HEK293 (cell line): Measurements from ENCODE around the gene FAM217A.

Experiments
- CTCF ChIA-PET: fragments of 350-600 bp; formaldehyde crosslinking; extraction: SDS; loops from one replicate; lab custom pipeline; 2021; ENCODE audit warnings: antibody characterized with exemption; lab: Yijun Ruan, JAX
- POLR2A ChIA-PET: fragments of 300-600 bp; formaldehyde crosslinking; extraction: SDS; loops from one replicate; lab custom pipeline; 2020; ENCODE audit warnings: antibody characterized with exemption, inconsistent platforms; lab: Yijun Ruan, JAX
- H3K27ac ChIP-seq: fragments of 200-500 bp; sonication (Bioruptor generic); 2 replicates; pipeline ENCODE4 v1.5.1; 2014; ENCODE audit warnings: low read depth, low read length, control low read depth, inconsistent platforms; ENCODE audit errors: extremely low read depth
- H3K36me3 ChIP-seq, 2 experiments: fragments of 200-500 bp in 1 of 2; sonication (Bioruptor generic) in 1 of 2; 1 replicate in 1 of 2; 2 replicates in 1 of 2; pipeline ENCODE4 v1.5.1; 2014 to 2017; ENCODE audit warnings: inconsistent platforms in 2 of 2, low read length in 2 of 2; ENCODE audit not compliant: control insufficient read depth in 2 of 2, insufficient read depth in 1 of 2
- H3K4me1 ChIP-seq: fragments of 200-500 bp; sonication (Bioruptor generic); 2 replicates; pipeline ENCODE4 v1.5.1; 2014; ENCODE audit warnings: mild to moderate bottlenecking, low read length, inconsistent platforms; ENCODE audit not compliant: control insufficient read depth, insufficient read depth
- H3K4me3 ChIP-seq: 2 replicates; pipeline ENCODE4 v1.5.1; 2011; ENCODE audit warnings: low read depth, mild to moderate bottlenecking, control low read depth, low read length, moderate library complexity
- H3K9me3 ChIP-seq: fragments of 200-500 bp; sonication (Bioruptor generic); 2 replicates; pipeline ENCODE4 v1.5.1; 2014; ENCODE audit warnings: low read depth, low read length, inconsistent platforms; ENCODE audit not compliant: control insufficient read depth, insufficient read depth
- IKZF3 ChIP-seq: fragments of 450-650 bp; IDR thresholded peaks from 2 replicates; pipeline ENCODE4 v1.5.0; 2018; ENCODE audit warnings: missing biosample characterization, mild to moderate bottlenecking, missing genetic modification characterization, moderate library complexity
- KLF8 ChIP-seq: fragments of 450-650 bp; formaldehyde crosslinking; IDR thresholded peaks from 2 replicates; pipeline ENCODE4 v1.5.1; 2016; ENCODE audit warnings: missing biosample characterization, missing genetic modification characterization
- SP7 ChIP-seq: fragments of 450-650 bp; formaldehyde crosslinking; IDR thresholded peaks from 2 replicates; pipeline ENCODE4 v1.5.1; 2016; ENCODE audit warnings: missing biosample characterization, missing genetic modification characterization
- ZNF148 ChIP-seq: fragments of 450-650 bp; formaldehyde crosslinking; IDR thresholded peaks from 2 replicates; pipeline ENCODE4 v1.5.0; 2017; ENCODE audit warnings: missing biosample characterization, missing genetic modification characterization, borderline replicate concordance
- ZNF335 ChIP-seq: fragments of 450-650 bp; formaldehyde crosslinking; conservative IDR thresholded peaks from 2 replicates; pipeline ENCODE4 v1.5.1; 2016; ENCODE audit warnings: missing biosample characterization, missing genetic modification characterization
- ZNF426 ChIP-seq: fragments of 450-650 bp; formaldehyde crosslinking; IDR thresholded peaks from 2 replicates; pipeline ENCODE4 v1.5.1; 2017; ENCODE audit warnings: missing biosample characterization, missing genetic modification characterization, mild to moderate bottlenecking, inconsistent platforms, moderate library complexity
- ZNF48 ChIP-seq: fragments of 450-650 bp; formaldehyde crosslinking; IDR thresholded peaks from 2 replicates; pipeline ENCODE4 v1.5.1; 2016; ENCODE audit warnings: missing biosample characterization, missing genetic modification characterization
- ZNF555 ChIP-seq: fragments of 450-650 bp; formaldehyde crosslinking; conservative IDR thresholded peaks from 2 replicates; pipeline ENCODE4 v1.5.1; 2017; ENCODE audit warnings: missing biosample characterization, mild to moderate bottlenecking, missing genetic modification characterization, inconsistent platforms
- ZNF621 ChIP-seq: fragments of 450-650 bp; formaldehyde crosslinking; IDR thresholded peaks from 2 replicates; pipeline ENCODE4 v1.5.1; 2017; ENCODE audit warnings: missing biosample characterization, missing genetic modification characterization
- ZNF629 ChIP-seq: fragments of 450-650 bp; formaldehyde crosslinking; IDR thresholded peaks from 2 replicates; pipeline ENCODE4 v1.5.1; 2017; ENCODE audit warnings: missing biosample characterization, missing genetic modification characterization
- ZNF658 ChIP-seq: fragments of 450-650 bp; formaldehyde crosslinking; IDR thresholded peaks from 2 replicates; pipeline ENCODE4; 2016; ENCODE audit warnings: missing biosample characterization, missing genetic modification characterization
- ZNF76 ChIP-seq: fragments of 450-650 bp; formaldehyde crosslinking; IDR thresholded peaks from 2 replicates; pipeline ENCODE4; 2016; ENCODE audit warnings: low read depth, missing biosample characterization, missing genetic modification characterization, borderline replicate concordance
- ZNF768 ChIP-seq: fragments of 450-650 bp; formaldehyde crosslinking; IDR thresholded peaks from 2 replicates; pipeline ENCODE4 v1.5.1; 2018; ENCODE audit warnings: missing biosample characterization, mild to moderate bottlenecking, missing genetic modification characterization
- ZNF791 ChIP-seq: fragments of 450-650 bp; formaldehyde crosslinking; IDR thresholded peaks from 2 replicates; pipeline ENCODE4 v1.5.1; 2016; ENCODE audit warnings: missing biosample characterization, missing genetic modification characterization
- ZSCAN4 ChIP-seq: fragments of 450-650 bp; formaldehyde crosslinking; IDR thresholded peaks from 2 replicates; pipeline ENCODE4 v1.5.1; 2017; ENCODE audit warnings: missing biosample characterization, missing genetic modification characterization
- TF ChIP-seq, protein P1 (sequence below): fragments of 450-650 bp; formaldehyde crosslinking; IDR thresholded peaks from 2 replicates; pipeline ENCODE4 v1.5.1; 2016; ENCODE audit warnings: missing biosample characterization, missing genetic modification characterization
- TF ChIP-seq, protein P2 (sequence below): fragments of 450-650 bp; formaldehyde crosslinking; IDR thresholded peaks from 2 replicates; pipeline ENCODE4 v1.5.1; 2016; ENCODE audit warnings: missing biosample characterization, missing genetic modification characterization, borderline replicate concordance
- TF ChIP-seq, protein P3 (sequence below): fragments of 450-650 bp; formaldehyde crosslinking; conservative IDR thresholded peaks from 2 replicates; pipeline ENCODE4 v1.5.1; 2016; ENCODE audit warnings: low read depth, missing biosample characterization, missing genetic modification characterization

The FAM217A gene

GRCh38 chr6:4059115-4059777, 19.7 kb downstream of the FAM217A start:
- Histone ChIP-seq H3K4me3 (no peak overlapping the region), H3K4me1 (peaks cover 7% of the 10 kb centered on the region; the same call in 1 of the 2 replicates), H3K36me3 (peaks cover 82 to 98% of the 10 kb centered on the region in 2 experiments), H3K9me3 (no peaks in the 10 kb centered on the region), H3K27ac (no peak overlapping the region)
- CTCF ChIA-PET, result interaction anchor here (0.5 to 7.3 kb wide), 5 partner anchors 38 to 1104 kb away, joined by 3 to 59 read pairs (median 4); a partner anchor contains a TSS
- POLR2A ChIA-PET, result interaction anchor here (0.6 to 1.0 kb wide), 2 partner anchors 38 to 1060 kb away, joined by 3 read pairs; a partner anchor contains a TSS
- TF ChIP-seq, protein P1, sequence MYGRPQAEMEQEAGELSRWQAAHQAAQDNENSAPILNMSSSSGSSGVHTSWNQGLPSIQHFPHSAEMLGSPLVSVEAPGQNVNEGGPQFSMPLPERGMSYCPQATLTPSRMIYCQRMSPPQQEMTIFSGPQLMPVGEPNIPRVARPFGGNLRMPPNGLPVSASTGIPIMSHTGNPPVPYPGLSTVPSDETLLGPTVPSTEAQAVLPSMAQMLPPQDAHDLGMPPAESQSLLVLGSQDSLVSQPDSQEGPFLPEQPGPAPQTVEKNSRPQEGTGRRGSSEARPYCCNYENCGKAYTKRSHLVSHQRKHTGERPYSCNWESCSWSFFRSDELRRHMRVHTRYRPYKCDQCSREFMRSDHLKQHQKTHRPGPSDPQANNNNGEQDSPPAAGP (tag by site-specific recombination), result no peak
- TF ChIP-seq IKZF3 (tag by site-specific recombination) (no peak), ZNF48 (tag by site-specific recombination) (no peak), ZNF629 (no peak), ZNF555 (tag by site-specific recombination) (no peak), KLF8 (tag by site-specific recombination) (no peak), ZNF76 (tag by site-specific recombination) (no peak), ZNF791 (tag by site-specific recombination) (no peak)
- TF ChIP-seq, protein P2, sequence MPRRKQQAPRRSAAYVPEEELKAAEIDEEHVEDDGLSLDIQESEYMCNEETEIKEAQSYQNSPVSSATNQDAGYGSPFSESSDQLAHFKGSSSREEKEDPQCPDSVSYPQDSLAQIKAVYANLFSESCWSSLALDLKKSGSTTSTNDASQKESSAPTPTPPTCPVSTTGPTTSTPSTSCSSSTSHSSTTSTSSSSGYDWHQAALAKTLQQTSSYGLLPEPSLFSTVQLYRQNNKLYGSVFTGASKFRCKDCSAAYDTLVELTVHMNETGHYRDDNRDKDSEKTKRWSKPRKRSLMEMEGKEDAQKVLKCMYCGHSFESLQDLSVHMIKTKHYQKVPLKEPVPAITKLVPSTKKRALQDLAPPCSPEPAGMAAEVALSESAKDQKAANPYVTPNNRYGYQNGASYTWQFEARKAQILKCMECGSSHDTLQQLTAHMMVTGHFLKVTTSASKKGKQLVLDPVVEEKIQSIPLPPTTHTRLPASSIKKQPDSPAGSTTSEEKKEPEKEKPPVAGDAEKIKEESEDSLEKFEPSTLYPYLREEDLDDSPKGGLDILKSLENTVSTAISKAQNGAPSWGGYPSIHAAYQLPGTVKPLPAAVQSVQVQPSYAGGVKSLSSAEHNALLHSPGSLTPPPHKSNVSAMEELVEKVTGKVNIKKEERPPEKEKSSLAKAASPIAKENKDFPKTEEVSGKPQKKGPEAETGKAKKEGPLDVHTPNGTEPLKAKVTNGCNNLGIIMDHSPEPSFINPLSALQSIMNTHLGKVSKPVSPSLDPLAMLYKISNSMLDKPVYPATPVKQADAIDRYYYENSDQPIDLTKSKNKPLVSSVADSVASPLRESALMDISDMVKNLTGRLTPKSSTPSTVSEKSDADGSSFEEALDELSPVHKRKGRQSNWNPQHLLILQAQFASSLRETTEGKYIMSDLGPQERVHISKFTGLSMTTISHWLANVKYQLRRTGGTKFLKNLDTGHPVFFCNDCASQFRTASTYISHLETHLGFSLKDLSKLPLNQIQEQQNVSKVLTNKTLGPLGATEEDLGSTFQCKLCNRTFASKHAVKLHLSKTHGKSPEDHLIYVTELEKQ, result no peak
- TF ChIP-seq, protein P3, sequence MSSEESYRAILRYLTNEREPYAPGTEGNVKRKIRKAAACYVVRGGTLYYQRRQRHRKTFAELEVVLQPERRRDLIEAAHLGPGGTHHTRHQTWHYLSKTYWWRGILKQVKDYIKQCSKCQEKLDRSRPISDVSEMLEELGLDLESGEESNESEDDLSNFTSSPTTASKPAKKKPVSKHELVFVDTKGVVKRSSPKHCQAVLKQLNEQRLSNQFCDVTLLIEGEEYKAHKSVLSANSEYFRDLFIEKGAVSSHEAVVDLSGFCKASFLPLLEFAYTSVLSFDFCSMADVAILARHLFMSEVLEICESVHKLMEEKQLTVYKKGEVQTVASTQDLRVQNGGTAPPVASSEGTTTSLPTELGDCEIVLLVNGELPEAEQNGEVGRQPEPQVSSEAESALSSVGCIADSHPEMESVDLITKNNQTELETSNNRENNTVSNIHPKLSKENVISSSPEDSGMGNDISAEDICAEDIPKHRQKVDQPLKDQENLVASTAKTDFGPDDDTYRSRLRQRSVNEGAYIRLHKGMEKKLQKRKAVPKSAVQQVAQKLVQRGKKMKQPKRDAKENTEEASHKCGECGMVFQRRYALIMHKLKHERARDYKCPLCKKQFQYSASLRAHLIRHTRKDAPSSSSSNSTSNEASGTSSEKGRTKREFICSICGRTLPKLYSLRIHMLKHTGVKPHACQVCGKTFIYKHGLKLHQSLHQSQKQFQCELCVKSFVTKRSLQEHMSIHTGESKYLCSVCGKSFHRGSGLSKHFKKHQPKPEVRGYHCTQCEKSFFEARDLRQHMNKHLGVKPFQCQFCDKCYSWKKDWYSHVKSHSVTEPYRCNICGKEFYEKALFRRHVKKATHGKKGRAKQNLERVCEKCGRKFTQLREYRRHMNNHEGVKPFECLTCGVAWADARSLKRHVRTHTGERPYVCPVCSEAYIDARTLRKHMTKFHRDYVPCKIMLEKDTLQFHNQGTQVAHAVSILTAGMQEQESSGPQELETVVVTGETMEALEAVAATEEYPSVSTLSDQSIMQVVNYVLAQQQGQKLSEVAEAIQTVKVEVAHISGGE (tag by site-specific recombination), result no peak

DNA sequence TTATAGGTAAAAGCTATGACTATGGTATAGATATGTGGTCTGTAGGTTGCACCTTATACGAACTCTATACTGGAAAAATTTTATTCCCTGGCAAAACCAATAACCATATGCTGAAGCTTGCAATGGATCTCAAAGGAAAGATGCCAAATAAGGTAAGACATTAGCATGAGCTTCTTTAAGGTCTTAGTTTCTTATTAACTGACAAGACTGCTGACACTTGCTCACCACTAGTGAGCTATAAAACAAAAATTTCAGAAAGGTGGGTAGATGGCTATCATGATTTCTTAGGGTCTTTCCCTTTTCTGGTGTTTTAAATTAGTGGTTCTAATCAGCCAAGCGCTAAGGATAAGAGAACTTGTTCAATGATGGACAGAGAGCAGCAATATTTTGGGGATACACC, 21.9 kb downstream of the FAM217A start:
- H3K27ac ChIP-seq, result no peak overlapping the region
- peaks cover 7% of the 10 kb centered on the region; the same call in 1 of the 2 replicates for H3K4me1 ChIP-seq
- ChIA-PET CTCF (interaction anchor here (0.7 to 7.3 kb wide), 4 partner anchors 24 to 153 kb away, joined by 4 to 59 read pairs (median 10); no protein-coding TSS in a partner anchor), POLR2A (no interaction called here)
- peaks cover 87 to 93% of the 10 kb centered on the region in 2 experiments for H3K36me3 ChIP-seq
- H3K9me3 ChIP-seq, result no peaks in the 10 kb centered on the region
- no peak overlapping the region for H3K4me3 ChIP-seq
- no peak for TF ChIP-seq SP7 (tag by site-specific recombination)
- TF ChIP-seq ZNF768 (tag by site-specific recombination), result no peak
- TF ChIP-seq, protein P3 (tag by site-specific recombination), result no peak
- TF ChIP-seq ZNF658 (tag by site-specific recombination), result no peak
- no peak for TF ChIP-seq ZNF148 (tag by site-specific recombination)
- no peak for TF ChIP-seq ZNF621 (tag by site-specific recombination)
- no peak for TF ChIP-seq ZSCAN4
- TF ChIP-seq ZNF335, result no peak
- TF ChIP-seq ZNF426 (tag by site-specific recombination), result no peak
